Measurements from ENCODE around the gene ST8SIA4. TPM values are rescaled to one million over a fixed set of nuclear protein-coding genes. Genes with fewer than 3 reads are reported as not detected.

ST8SIA4 gene
- total RNA-seq, 2 experiments from 2014 or later: 69.4 to 72.1 TPM

DNA sequence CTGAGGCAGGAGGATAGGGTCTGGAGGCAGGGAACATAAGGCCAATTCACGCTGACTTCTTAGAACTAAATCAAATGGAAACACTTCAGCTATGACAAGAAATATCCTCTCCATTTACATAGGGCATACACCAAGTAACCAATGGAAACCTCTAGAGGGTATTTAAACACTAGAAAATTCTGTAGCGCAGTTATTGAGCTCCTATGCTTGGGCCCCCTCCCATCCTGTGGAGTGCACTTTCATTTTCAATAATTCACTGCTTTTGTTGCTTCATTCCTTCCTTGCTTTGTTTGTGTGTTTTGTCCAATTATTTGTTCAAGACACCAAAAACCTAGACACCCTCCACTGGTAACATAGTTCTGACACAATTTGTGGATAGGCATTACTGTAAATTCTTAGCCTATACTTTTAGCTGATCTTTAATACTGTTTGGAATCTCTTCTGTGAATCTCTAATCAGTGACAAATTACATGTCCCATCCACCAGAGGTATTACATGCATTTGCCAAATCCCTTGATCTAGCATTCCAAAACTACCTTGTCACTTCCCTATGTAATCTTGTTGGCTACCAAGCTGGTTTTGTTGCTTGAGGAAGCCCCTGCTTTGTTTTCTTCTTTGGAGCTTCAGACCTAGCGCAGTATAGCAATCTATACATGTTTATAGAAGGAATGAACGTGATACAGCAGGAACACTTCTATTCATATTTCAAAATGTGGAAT, 61.6 kb downstream of the ST8SIA4 start:
- POLR2A ChIA-PET: interaction anchor here (1.3 to 12.0 kb wide), 9 partner anchors 11 to 61 kb away, joined by 4 to 189 read pairs (median 7); partner anchors contain the start of gene ST8SIA4
- peaks cover 74% of the 10 kb centered on the region for H3K4me1 Mint-ChIP-seq

DNA sequence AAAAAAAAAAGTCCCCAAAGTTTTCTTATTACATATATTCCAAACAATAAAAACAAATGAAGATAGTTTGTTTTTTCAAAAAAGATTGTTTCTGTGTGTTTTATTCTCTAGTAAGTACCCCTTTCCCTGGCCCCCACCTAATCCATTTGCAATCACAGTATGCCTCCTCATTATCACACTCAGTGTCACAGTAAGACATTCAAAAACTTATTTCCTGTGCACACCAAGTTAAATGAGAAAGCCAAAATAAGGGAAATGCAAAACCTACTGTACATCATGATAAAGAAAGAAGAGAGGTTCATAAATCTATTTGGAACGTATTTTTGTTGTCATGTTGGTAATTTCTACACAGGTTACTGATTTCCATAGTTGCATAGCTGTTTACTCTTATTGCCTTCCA, 62.3 kb downstream of the ST8SIA4 start:
- H3K27me3 Mint-ChIP-seq: no peaks in the 10 kb centered on the region

More for the DNA sequence above, 61.6 kb downstream of the ST8SIA4 start:
- Mint-ChIP-seq H3K36me3 (ENCODE audit: low read depth) (peaks cover 51% of the 10 kb centered on the region), H3K27me3 (no peaks in the 10 kb centered on the region), H3K4me3 (peak overlapping the region; percentile 65), H3K9me3 (no peaks in the 10 kb centered on the region), H3K27ac (peak overlapping the region; percentile 88)
- DNase-seq: no peak
- CTCF ChIA-PET: interaction anchor here (0.9 to 4.1 kb wide), 5 partner anchors 10 to 61 kb away, joined by 4 to 26 read pairs (median 4); partner anchors contain the start of gene ST8SIA4

DNA sequence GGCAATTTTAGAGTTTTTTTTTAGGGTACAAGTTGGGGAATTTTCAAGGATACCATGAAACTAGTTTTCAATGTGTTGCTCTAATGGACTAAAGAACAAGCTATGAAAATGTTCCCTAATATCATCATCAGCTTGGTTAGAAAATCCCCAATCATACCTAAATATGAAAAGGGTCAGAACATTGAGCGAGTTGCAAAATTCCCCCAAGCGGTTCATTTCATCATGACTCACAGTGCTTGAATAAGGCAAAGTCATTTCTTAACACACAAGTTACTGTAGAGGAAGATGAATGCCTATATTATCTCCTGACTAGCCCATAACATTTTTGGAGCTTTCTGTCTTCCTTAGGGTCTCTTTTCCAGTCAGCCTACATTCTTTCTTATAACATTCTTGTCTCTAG, 62.7 kb downstream of the ST8SIA4 start:
- Mint-ChIP-seq H3K27me3 (no peaks in the 10 kb centered on the region), H3K36me3 (ENCODE audit: low read depth) (peaks cover 52% of the 10 kb centered on the region), H3K4me1 (peaks cover 74% of the 10 kb centered on the region), H3K9me3 (no peaks in the 10 kb centered on the region), H3K27ac (peak overlapping the region; percentile 88), H3K4me3 (no peak overlapping the region)
- CTCF ChIA-PET: interaction anchor here (4.1 kb wide), 1 partner anchor 61 kb away, joined by 26 read pairs; the partner anchor contains the start of gene ST8SIA4
- POLR2A ChIA-PET: interaction anchor here (1.0 to 12.0 kb wide), 9 partner anchors 12 to 62 kb away, joined by 4 to 189 read pairs (median 7); partner anchors contain the start of gene ST8SIA4
- DNase-seq: no peak

More for the DNA sequence above, 62.3 kb downstream of the ST8SIA4 start:
- DNase-seq: no peak
- peaks cover 49% of the 10 kb centered on the region for H3K36me3 Mint-ChIP-seq (ENCODE audit: low read depth)
- POLR2A ChIA-PET: interaction anchor here (1.0 to 12.0 kb wide), 9 partner anchors 11 to 62 kb away, joined by 4 to 189 read pairs (median 7); partner anchors contain the start of gene ST8SIA4
- H3K4me1 Mint-ChIP-seq: peaks cover 73% of the 10 kb centered on the region
- CTCF ChIA-PET: interaction anchor here (0.9 to 4.1 kb wide), 2 partner anchors 17 to 61 kb away, joined by 4 to 26 read pairs; partner anchors contain the start of gene ST8SIA4
- H3K4me3 Mint-ChIP-seq: peak overlapping the region; percentile 65
- H3K9me3 Mint-ChIP-seq: no peaks in the 10 kb centered on the region
- peak overlapping the region; percentile 88 for H3K27ac Mint-ChIP-seq

DNA sequence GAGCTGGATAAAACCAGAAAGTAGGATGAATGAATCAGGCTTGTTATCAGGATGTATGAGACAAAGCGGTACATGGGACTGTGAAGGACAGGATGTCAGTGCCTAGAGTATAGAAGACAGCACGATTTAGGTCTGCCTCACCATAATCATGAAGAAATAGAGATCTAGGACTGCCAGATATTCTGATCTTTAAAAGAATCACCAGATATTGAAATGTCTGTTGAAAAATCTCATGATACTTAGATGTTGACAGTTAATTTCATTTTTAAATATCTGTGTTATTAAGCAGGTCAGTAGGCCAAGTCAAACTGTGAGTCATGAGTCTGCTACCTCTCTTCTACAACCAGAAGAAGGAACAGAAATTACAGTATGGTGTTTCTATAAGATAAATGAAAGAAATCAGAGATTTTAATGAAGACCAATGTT, 65.0 kb downstream of the ST8SIA4 start:
- peaks cover 3% of the 10 kb centered on the region for H3K9me3 Mint-ChIP-seq
- ChIA-PET POLR2A (interaction anchor here (0.6 to 12.0 kb wide), 4 partner anchors 12 to 64 kb away, joined by 3 to 189 read pairs (median 4); partner anchors contain the start of gene ST8SIA4), CTCF (no interaction called here)
- peaks cover 46% of the 10 kb centered on the region for H3K36me3 Mint-ChIP-seq (ENCODE audit: low read depth)
- H3K4me3 Mint-ChIP-seq: no peak overlapping the region
- peaks cover 61% of the 10 kb centered on the region for H3K4me1 Mint-ChIP-seq
- DNase-seq: no peak
- peak overlapping the region; percentile 39 for H3K27ac Mint-ChIP-seq
- H3K27me3 Mint-ChIP-seq: no peaks in the 10 kb centered on the region

DNA sequence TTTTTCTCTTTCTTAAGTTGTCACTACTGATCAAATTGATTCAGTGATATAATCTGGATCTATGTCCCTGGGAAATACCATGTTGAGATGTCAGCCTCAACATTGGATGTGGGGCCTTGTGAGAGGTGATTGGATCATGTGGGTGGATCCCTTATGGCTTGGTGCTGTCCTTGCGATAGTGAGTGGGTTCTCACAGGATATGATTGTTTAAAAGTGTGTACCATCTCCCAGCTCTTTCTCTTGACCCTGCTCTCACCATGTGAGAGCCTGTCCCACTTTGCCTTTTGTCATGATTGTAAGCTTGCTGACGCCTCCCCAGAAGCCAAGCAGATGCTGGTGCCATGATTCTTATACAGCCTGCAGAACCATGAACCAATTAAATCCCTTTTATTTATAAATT, 68.6 kb downstream of the ST8SIA4 start:
- H3K4me1 Mint-ChIP-seq: peaks cover 43% of the 10 kb centered on the region
- POLR2A ChIA-PET: interaction anchor here (12.0 kb wide), 1 partner anchor 68 kb away, joined by 189 read pairs; the partner anchor contains the start of gene ST8SIA4

GRCh38 chr5:100832252-100833230, 70.5 kb downstream of the ST8SIA4 start:
- Mint-ChIP-seq H3K9me3 (peaks cover 3% of the 10 kb centered on the region), H3K4me3 (no peak overlapping the region), H3K27ac (no peak overlapping the region), H3K4me1 (peaks cover 50% of the 10 kb centered on the region), H3K36me3 (ENCODE audit: low read depth) (peaks cover 70% of the 10 kb centered on the region), H3K27me3 (no peaks in the 10 kb centered on the region)
- POLR2A ChIA-PET: no interaction called here
- no peak for DNase-seq
- CTCF ChIA-PET: no interaction called here

More for the DNA sequence above, 68.6 kb downstream of the ST8SIA4 start:
- CTCF ChIA-PET: no interaction called here
- H3K27ac Mint-ChIP-seq: peak overlapping the region; percentile 34
- H3K4me3 Mint-ChIP-seq: no peak overlapping the region
- peaks cover 3% of the 10 kb centered on the region for H3K9me3 Mint-ChIP-seq
- peaks cover 64% of the 10 kb centered on the region for H3K36me3 Mint-ChIP-seq (ENCODE audit: low read depth)
- DNase-seq: no peak
- no peaks in the 10 kb centered on the region for H3K27me3 Mint-ChIP-seq

GRCh38 chr5:100828898-100829356, 74.2 kb downstream of the ST8SIA4 start:
- Mint-ChIP-seq H3K36me3 (ENCODE audit: low read depth) (peaks cover 56% of the 10 kb centered on the region), H3K4me3 (no peak overlapping the region), H3K4me1 (peaks cover 43% of the 10 kb centered on the region), H3K27me3 (no peaks in the 10 kb centered on the region), H3K9me3 (no peaks in the 10 kb centered on the region), H3K27ac (no peak overlapping the region)
- ChIA-PET POLR2A (interaction anchor here (1.1 to 2.2 kb wide), 2 partner anchors 10 to 74 kb away, joined by 5 to 13 read pairs; partner anchors contain the start of gene ST8SIA4), CTCF (interaction anchor here (1.1 kb wide), 1 partner anchor 11 kb away, joined by 4 read pairs; no protein-coding TSS in a partner anchor)
- no peak for DNase-seq

DNA sequence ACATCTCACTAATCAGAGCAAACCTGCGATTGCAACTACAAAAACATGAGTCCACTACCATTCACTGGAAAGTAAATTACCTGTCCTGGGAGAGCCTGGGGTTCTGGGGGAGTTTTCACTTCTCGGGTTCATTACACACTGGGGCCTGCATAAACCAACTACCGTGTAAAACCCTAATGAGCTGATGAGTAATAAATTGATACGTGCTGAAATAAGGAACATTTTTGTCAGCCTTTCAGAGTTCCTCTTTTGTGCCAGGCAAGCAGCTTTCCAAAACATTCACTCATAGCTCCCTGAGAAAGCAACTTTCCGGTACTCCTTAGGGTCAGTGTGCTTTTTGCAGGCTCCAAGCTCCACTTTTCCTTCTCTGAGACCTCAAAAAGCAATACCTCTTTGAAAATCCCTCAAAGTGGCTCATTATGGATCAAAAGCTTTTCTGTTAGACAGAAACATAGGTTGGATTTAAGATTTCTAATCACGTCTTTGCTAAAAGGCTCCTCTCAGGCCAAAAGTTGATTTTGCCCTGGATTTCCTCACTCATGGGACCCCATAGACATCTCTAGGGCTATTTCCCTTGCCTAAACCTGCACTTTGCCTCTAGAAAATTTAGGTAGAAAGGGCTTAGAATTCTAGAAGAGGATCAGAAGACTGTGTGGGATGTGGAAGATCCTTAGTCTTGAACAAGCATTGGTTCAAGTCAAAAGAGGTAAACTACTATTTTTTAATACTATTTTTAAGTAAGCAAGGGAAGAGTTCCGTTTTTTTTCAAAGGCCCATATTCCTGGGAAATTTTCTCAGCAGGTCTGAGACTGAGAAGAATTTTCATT, 74.8 kb downstream of the ST8SIA4 start:
- CTCF ChIA-PET: interaction anchor here (1.1 kb wide), 1 partner anchor 10 kb away, joined by 4 read pairs; no protein-coding TSS in a partner anchor
- no peak overlapping the region for H3K4me3 Mint-ChIP-seq
- no peaks in the 10 kb centered on the region for H3K9me3 Mint-ChIP-seq
- H3K27ac Mint-ChIP-seq: peak overlapping the region; percentile 50
- no peak for DNase-seq
- POLR2A ChIA-PET: interaction anchor here (0.9 to 2.2 kb wide), 3 partner anchors 9 to 74 kb away, joined by 3 to 13 read pairs (median 5); partner anchors contain the start of gene ST8SIA4
- no peaks in the 10 kb centered on the region for H3K27me3 Mint-ChIP-seq
- peaks cover 61% of the 10 kb centered on the region for H3K36me3 Mint-ChIP-seq (ENCODE audit: low read depth)
- H3K4me1 Mint-ChIP-seq: peaks cover 44% of the 10 kb centered on the region

DNA sequence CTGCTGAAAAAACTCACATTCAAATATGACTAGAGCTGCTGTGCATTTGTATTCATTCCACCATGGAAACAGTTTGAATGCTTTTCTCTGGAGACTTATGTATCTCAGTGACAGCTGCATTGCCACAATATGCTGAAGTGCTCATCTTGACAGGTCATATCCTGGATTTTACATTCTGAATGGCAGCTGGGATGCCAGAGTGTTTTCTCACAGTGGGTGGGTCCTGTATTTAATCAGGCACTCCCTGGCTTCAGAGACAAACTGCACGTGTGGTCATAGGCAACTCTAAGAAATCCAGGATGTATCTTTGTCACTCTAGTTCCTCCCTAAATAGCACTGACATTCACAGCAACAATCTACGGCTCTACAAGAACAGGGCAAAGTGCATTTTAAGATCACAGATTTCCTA, 75.6 kb downstream of the ST8SIA4 start:
- no peak overlapping the region for H3K4me3 Mint-ChIP-seq
- no peak for DNase-seq
- CTCF ChIA-PET: interaction anchor here (1.1 kb wide), 1 partner anchor 9 kb away, joined by 4 read pairs; no protein-coding TSS in a partner anchor

DNA sequence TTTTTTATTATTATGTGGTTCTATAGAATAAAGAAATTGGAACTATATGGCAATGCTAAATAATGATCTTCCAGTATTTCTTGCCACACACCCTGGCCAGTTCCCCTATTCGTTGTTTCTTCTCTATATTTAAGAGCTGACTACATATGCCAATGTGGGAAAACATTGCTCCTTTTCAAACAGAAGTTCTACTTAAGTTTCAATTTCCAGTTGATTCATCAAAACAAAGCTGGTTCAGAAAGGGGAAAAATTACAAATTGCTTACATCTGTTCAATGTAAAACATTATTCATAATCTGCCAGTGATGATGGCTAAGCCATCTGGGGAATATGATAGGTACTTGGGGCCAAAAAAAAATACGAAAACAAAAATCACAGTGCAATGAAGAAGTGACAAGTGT, 76.9 kb downstream of the ST8SIA4 start:
- Mint-ChIP-seq H3K4me1 (peaks cover 37% of the 10 kb centered on the region), H3K27ac (peak overlapping the region; percentile 2), H3K4me3 (no peak overlapping the region), H3K27me3 (no peaks in the 10 kb centered on the region), H3K36me3 (ENCODE audit: low read depth) (peaks cover 53% of the 10 kb centered on the region), H3K9me3 (no peaks in the 10 kb centered on the region)
- ChIA-PET CTCF (no interaction called here), POLR2A (interaction anchor here (1.5 kb wide), 1 partner anchor 77 kb away, joined by 6 read pairs; the partner anchor contains the start of gene ST8SIA4)
- no peak for DNase-seq

More for the DNA sequence above, 75.6 kb downstream of the ST8SIA4 start:
- peaks cover 37% of the 10 kb centered on the region for H3K4me1 Mint-ChIP-seq
- peak overlapping the region; percentile 50 for H3K27ac Mint-ChIP-seq
- H3K9me3 Mint-ChIP-seq: no peaks in the 10 kb centered on the region
- peaks cover 56% of the 10 kb centered on the region for H3K36me3 Mint-ChIP-seq (ENCODE audit: low read depth)
- POLR2A ChIA-PET: interaction anchor here (0.9 to 2.2 kb wide), 2 partner anchors 47 to 75 kb away, joined by 3 to 13 read pairs; partner anchors contain the start of gene ST8SIA4
- no peaks in the 10 kb centered on the region for H3K27me3 Mint-ChIP-seq

DNA sequence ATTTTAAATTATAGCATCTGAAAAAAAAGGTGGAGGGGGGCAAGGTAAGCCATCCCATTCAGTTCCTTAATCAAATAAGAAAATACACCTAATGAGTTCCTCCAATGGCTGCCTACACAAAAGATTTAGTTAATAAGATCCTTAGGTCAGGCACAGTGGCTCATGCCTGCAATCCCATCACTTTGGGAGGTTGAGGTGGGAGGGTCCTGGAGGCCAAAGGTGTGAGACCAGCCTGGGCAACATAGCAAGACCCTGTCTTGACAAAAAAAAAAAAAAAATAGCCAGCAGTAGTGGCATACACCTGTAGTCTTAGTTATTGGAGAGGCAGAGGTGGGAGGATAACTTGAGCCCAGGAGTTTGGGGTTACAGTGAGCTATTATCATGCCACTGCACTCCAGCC, 78.4 kb downstream of the ST8SIA4 start:
- peaks cover 37% of the 10 kb centered on the region for H3K4me1 Mint-ChIP-seq
- no peaks in the 10 kb centered on the region for H3K9me3 Mint-ChIP-seq
- H3K36me3 Mint-ChIP-seq (ENCODE audit: low read depth): peaks cover 58% of the 10 kb centered on the region
- DNase-seq: no peak
- no peak overlapping the region for H3K4me3 Mint-ChIP-seq
- POLR2A ChIA-PET: no interaction called here
- H3K27ac Mint-ChIP-seq: no peak overlapping the region
- CTCF ChIA-PET: no interaction called here
- H3K27me3 Mint-ChIP-seq: no peaks in the 10 kb centered on the region

All from activated CD4-positive, alpha-beta memory T cell treated with anti-CD3 and anti-CD28 coated beads, Interleukin-2, amount 10 ng/mL, durations not matched to agents 7 days and 5 days (primary cell).